ENCODE measurements around the gene PPM1D. TPM values are rescaled to one million over a fixed set of nuclear protein-coding genes. Genes with fewer than 3 reads are reported as not detected.

Gene PPM1D
- total RNA-seq, 2 donors from 2014 or later, result 10.4 to 18.9 TPM

DNA sequence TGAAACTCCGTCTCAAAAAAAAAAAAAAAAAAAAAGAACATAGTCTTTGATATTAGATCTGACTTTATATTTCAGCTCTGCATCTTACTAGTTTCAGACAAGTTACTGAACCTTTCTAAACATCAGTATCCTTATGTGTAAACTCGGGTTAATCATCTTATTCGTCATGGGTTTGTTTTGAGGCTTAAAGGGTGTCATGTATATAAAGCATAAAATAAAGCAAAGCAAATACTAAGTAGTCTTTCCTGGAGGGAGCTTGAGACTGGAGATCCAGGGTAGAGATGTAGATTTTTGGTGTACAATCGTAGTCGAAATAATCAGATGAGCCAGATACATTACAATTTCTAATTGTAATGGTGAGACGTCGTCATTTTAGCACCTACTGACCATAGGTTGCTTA is 85.4 kb downstream of the PPM1D start:
- 95% methylated on average over 7 of the region's 7 CpGs for WGBS
- H3K27me3 ChIP-seq (replicated peaks; ENCODE audit: insufficient read depth), result no peaks in the 10 kb centered on the region
- H3K4me3 ChIP-seq, result no peak overlapping the region
- TF ChIP-seq, protein P1, sequence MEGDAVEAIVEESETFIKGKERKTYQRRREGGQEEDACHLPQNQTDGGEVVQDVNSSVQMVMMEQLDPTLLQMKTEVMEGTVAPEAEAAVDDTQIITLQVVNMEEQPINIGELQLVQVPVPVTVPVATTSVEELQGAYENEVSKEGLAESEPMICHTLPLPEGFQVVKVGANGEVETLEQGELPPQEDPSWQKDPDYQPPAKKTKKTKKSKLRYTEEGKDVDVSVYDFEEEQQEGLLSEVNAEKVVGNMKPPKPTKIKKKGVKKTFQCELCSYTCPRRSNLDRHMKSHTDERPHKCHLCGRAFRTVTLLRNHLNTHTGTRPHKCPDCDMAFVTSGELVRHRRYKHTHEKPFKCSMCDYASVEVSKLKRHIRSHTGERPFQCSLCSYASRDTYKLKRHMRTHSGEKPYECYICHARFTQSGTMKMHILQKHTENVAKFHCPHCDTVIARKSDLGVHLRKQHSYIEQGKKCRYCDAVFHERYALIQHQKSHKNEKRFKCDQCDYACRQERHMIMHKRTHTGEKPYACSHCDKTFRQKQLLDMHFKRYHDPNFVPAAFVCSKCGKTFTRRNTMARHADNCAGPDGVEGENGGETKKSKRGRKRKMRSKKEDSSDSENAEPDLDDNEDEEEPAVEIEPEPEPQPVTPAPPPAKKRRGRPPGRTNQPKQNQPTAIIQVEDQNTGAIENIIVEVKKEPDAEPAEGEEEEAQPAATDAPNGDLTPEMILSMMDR (IDR thresholded peaks at IDR 0.05), result no peak
- no peak for TF ChIP-seq POLR2A (IDR thresholded peaks at IDR 0.05)
- no peak for TF ChIP-seq POLR2AphosphoS5 (IDR thresholded peaks at IDR 0.05)
- H3K4me1 ChIP-seq (replicated peaks), result no peaks in the 10 kb centered on the region
- no peak for DNase-seq (ENCODE audit: low spot score)
- intact Hi-C loops (cut with DNase I), result no loop called here
- no peaks in the 10 kb centered on the region for H3K36me3 ChIP-seq
- no peak overlapping the region for H3K27ac ChIP-seq
- no peaks in the 10 kb centered on the region for H3K9me3 ChIP-seq

DNA sequence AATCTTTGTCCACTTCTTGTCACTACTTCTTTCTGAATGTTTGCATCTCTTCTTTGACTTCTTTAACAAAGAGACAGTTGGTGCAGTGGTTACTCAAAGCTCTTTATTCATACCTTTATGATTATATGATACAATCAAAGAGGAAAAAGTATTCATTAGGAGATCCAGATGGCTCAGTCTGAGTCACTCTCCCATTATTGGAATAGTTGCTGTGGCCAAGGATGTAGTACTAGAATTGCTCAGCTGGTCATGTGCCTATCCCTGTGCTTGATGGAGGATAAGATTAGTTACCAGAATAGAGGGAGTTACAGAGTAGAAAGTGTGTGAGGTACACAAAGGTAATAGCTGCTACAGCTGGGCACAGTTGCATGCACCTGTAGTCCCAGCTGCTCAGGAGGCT is 96.0 kb downstream of the PPM1D start:
- no peak for DNase-seq (ENCODE audit: low spot score)
- Histone ChIP-seq H3K27ac (no peak overlapping the region), H3K36me3 (no peaks in the 10 kb centered on the region), H3K27me3 (replicated peaks; ENCODE audit: insufficient read depth) (no peaks in the 10 kb centered on the region), H3K4me1 (replicated peaks) (no peaks in the 10 kb centered on the region), H3K9me3 (no peaks in the 10 kb centered on the region), H3K4me3 (no peak overlapping the region)
- intact Hi-C loops (cut with DNase I), result no loop called here
- TF ChIP-seq, protein P1 (IDR thresholded peaks at IDR 0.05), result no peak
- TF ChIP-seq POLR2AphosphoS5 (IDR thresholded peaks at IDR 0.05) (no peak), POLR2A (IDR thresholded peaks at IDR 0.05) (no peak)

DNA sequence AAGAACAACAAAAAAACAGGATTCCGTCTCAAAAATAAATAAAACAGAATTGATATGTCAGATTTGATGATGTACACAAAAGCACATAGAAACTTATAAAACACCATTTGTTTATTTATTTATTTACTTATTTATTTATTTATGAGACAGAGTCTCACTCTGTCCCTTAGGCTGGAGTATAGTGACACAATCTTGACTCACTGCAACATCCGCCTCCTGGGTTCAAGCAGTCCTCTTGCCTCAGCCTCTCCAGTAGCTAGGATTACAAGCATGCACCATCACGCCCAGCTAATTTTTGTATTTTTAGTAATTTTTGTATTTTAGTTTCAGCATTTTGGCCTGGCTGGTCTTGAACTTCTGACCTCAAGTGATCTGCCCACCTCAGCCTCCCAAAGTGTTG is 99.1 kb downstream of the PPM1D start:
- no peaks in the 10 kb centered on the region for H3K36me3 ChIP-seq
- no peak overlapping the region for H3K27ac ChIP-seq
- intact Hi-C loops (cut with DNase I), result no loop called here
- no peak for DNase-seq (ENCODE audit: low spot score)
- no peaks in the 10 kb centered on the region for H3K9me3 ChIP-seq
- WGBS, result 94% methylated on average over 3 of the region's 3 CpGs
- TF ChIP-seq POLR2AphosphoS5 (IDR thresholded peaks at IDR 0.05) (no peak), POLR2A (IDR thresholded peaks at IDR 0.05) (no peak)
- TF ChIP-seq, protein P1 (IDR thresholded peaks at IDR 0.05), result no peak
- no peaks in the 10 kb centered on the region for H3K27me3 ChIP-seq (replicated peaks; ENCODE audit: insufficient read depth)
- H3K4me1 ChIP-seq (replicated peaks), result no peaks in the 10 kb centered on the region
- no peak overlapping the region for H3K4me3 ChIP-seq

DNA sequence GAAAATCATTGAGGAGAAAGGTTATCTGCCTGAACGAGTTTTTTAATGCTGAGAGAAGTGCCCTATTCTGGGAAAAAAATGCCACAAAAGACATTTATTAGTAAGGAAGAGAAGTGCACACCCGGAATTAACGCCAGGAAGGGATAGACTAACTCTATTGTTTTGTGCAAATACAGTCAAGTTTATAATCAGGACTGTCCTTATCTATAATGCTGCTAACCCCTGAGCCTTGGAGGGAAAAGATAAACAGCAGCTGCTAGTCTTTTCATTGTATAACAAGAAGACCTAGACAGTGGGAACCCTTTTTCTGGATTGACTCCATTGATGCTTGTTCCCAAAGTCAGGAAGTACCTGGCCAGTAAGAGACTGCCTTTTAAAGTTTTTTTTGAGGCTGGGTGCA is 104.2 kb downstream of the PPM1D start:
- no peaks in the 10 kb centered on the region for H3K36me3 ChIP-seq
- no peaks in the 10 kb centered on the region for H3K9me3 ChIP-seq
- H3K27me3 ChIP-seq (replicated peaks; ENCODE audit: insufficient read depth), result no peaks in the 10 kb centered on the region
- intact Hi-C loops (cut with DNase I), result no loop called here
- no peaks in the 10 kb centered on the region for H3K4me1 ChIP-seq (replicated peaks)
- no peak overlapping the region for H3K4me3 ChIP-seq
- 34% methylated on average over 3 of the region's 3 CpGs for WGBS
- DNase-seq (ENCODE audit: low spot score), result no peak
- TF ChIP-seq POLR2A (IDR thresholded peaks at IDR 0.05) (no peak), POLR2AphosphoS5 (IDR thresholded peaks at IDR 0.05) (no peak)
- TF ChIP-seq, protein P1 (IDR thresholded peaks at IDR 0.05), result no peak
- no peak overlapping the region for H3K27ac ChIP-seq

DNA sequence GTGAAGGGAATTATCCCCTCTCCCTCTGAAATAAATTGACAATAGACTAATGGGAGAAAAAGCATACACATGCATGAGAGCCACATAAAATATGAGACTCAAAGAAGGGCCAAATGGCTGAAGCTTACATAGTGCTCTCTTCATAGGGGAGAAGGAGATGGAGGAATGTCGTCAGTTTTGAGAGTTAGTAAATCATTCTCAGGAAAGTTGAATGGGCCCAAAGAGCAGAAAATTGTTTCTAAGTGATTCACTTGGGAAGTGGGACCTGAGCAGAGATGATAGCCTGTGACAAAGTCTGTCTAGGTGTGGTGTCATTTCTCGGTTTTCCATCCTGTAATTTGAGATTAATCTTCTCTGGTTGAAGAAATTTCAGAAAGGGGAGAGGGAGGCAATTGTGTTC is 112.7 kb downstream of the PPM1D start:
- TF ChIP-seq POLR2A (IDR thresholded peaks at IDR 0.05) (no peak), POLR2AphosphoS5 (IDR thresholded peaks at IDR 0.05) (no peak)
- TF ChIP-seq, protein P1 (IDR thresholded peaks at IDR 0.05), result no peak
- Histone ChIP-seq H3K27ac (no peak overlapping the region), H3K36me3 (no peaks in the 10 kb centered on the region), H3K27me3 (replicated peaks; ENCODE audit: insufficient read depth) (no peaks in the 10 kb centered on the region), H3K4me1 (replicated peaks) (no peaks in the 10 kb centered on the region), H3K9me3 (no peaks in the 10 kb centered on the region), H3K4me3 (no peak overlapping the region)
- 84% methylated on average over 2 of the region's 2 CpGs for WGBS
- no peak for DNase-seq (ENCODE audit: low spot score)
- intact Hi-C loops (cut with DNase I), result no loop called here

All from prostate gland (tissue), 2 donors.